CD14-positive monocyte (primary cell): ENCODE measurements around the gene ELF5. TPM values are rescaled to one million over a fixed set of nuclear protein-coding genes. Genes with fewer than 3 reads are reported as not detected.

Experiments
- DNase-seq, 3 donors: peaks; one replicate each; pipeline ENCODE4 v3.0.0-alpha.2; 2011 to 2022
- H2AFZ ChIP-seq: 2 replicates; pipeline ENCODE4 v1.6.0; 2012; ENCODE audit warnings: mild to moderate bottlenecking, low read depth, low read length, inconsistent platforms; ENCODE audit not compliant: insufficient read depth, poor library complexity, severe bottlenecking
- H3K27ac ChIP-seq, 2 donors: 1 replicate in 1 of 2; 2 replicates in 1 of 2; pipeline ENCODE4 v1.5.1; 2012 to 2013; ENCODE audit warnings: low read length in 2 of 2, control low read depth in 1 of 2, inconsistent platforms in 1 of 2, low read depth in 1 of 2, mild to moderate bottlenecking in 1 of 2
- H3K27me3 ChIP-seq, 2 donors: one replicate each; pipeline versions ENCODE4 v1.6.0 to v1.6.1; 2011 to 2013; ENCODE audit warnings: low read length in 2 of 2; ENCODE audit not compliant: control insufficient read depth in 2 of 2, insufficient read depth in 2 of 2
- H3K36me3 ChIP-seq, 2 donors: replicated peaks in 1 of 2; 1 replicate in 1 of 2; 2 replicates in 1 of 2; pipeline versions ENCODE4 v1.5.1 to v1.6.1; 2012 to 2013; ENCODE audit warnings: low read length in 2 of 2, control low read depth in 1 of 2, inconsistent platforms in 1 of 2, mild to moderate bottlenecking in 1 of 2; ENCODE audit not compliant: insufficient read depth in 2 of 2, control insufficient read depth in 1 of 2
- H3K4me1 ChIP-seq, 2 donors: 1 replicate in 1 of 2; 2 replicates in 1 of 2; pipeline versions ENCODE4 v1.5.1 to v1.6.1; 2012 to 2013; ENCODE audit warnings: low read length in 2 of 2, control low read depth in 1 of 2, inconsistent platforms in 1 of 2, mild to moderate bottlenecking in 1 of 2, moderate library complexity in 1 of 2; ENCODE audit not compliant: insufficient read depth in 2 of 2, control insufficient read depth in 1 of 2
- H3K4me2 ChIP-seq: replicated peaks from 2 replicates; pipeline ENCODE3; 2012; ENCODE audit warnings: low read length, moderate library complexity, mild to moderate bottlenecking; ENCODE audit not compliant: poor library complexity, severe bottlenecking; ENCODE audit errors: extremely low read depth
- H3K4me3 ChIP-seq, 3 experiments: fragments of 200-600 bp in 1 of 3; sonication (generic) in 1 of 3; replicated peaks in 1 of 3; 1 replicate in 2 of 3; 2 replicates in 1 of 3; pipeline ENCODE4 v1.5.1; 2011 to 2013; ENCODE audit warnings: low read length in 3 of 3, mild to moderate bottlenecking in 3 of 3, control low read depth in 2 of 3, low read depth in 2 of 3, inconsistent platforms in 1 of 3, moderate library complexity in 1 of 3
- H3K79me2 ChIP-seq: 2 replicates; pipeline ENCODE4 v1.6.0; 2012; ENCODE audit warnings: mild to moderate bottlenecking, control low read depth, inconsistent platforms, low read length, moderate library complexity; ENCODE audit not compliant: insufficient read depth
- H3K9ac ChIP-seq: 2 replicates; pipeline ENCODE4 v1.6.0; 2017; ENCODE audit warnings: low read length, mild to moderate bottlenecking; ENCODE audit not compliant: insufficient read depth, poor library complexity, severe bottlenecking
- H3K9me3 ChIP-seq, 2 donors: replicated peaks in 1 of 2; 1 replicate in 1 of 2; 2 replicates in 1 of 2; pipeline versions ENCODE4 v1.5.1 to v1.6.1; 2012 to 2013; ENCODE audit warnings: low read length in 2 of 2, control low read depth in 1 of 2; ENCODE audit not compliant: control insufficient read depth in 1 of 2, insufficient read depth in 1 of 2
- H4K20me1 ChIP-seq: 2 replicates; pipeline ENCODE4 v1.6.0; 2012; ENCODE audit warnings: mild to moderate bottlenecking, low read length, control low read depth, moderate library complexity; ENCODE audit not compliant: insufficient read depth
- H3K27ac Mint-ChIP-seq, 7 donors: one replicate each; pipeline ENCODE4 v1.8.0; 2020; ENCODE audit warnings: mild to moderate bottlenecking in 7 of 7, mixed read lengths in 7 of 7, moderate library complexity in 6 of 7, inconsistent platforms in 2 of 7
- H3K27me3 Mint-ChIP-seq, 3 donors: one replicate each; pipeline ENCODE4 v1.8.0; 2021 to 2022; ENCODE audit warnings: low read depth in 3 of 3, mild to moderate bottlenecking in 3 of 3, mixed read lengths in 3 of 3, moderate library complexity in 3 of 3, inconsistent platforms in 1 of 3
- H3K36me3 Mint-ChIP-seq, 2 donors: one replicate each; pipeline ENCODE4 v1.8.0; 2020; ENCODE audit warnings: mixed read lengths in 2 of 2, inconsistent platforms in 1 of 2, mild to moderate bottlenecking in 1 of 2
- H3K4me1 Mint-ChIP-seq: one replicate; pipeline ENCODE4 v1.8.0; 2020; ENCODE audit warnings: mild to moderate bottlenecking, mixed read lengths
- H3K4me3 Mint-ChIP-seq, 2 donors: one replicate each; pipeline ENCODE4 v1.8.0; 2020; ENCODE audit warnings: mild to moderate bottlenecking in 2 of 2, mixed read lengths in 2 of 2, moderate library complexity in 1 of 2
- H3K9me3 Mint-ChIP-seq, 7 donors: one replicate each; pipeline ENCODE4 v1.8.0; 2020 to 2022; ENCODE audit warnings: mixed read lengths in 7 of 7, mild to moderate bottlenecking in 6 of 7, moderate library complexity in 6 of 7, inconsistent platforms in 2 of 7
- WGBS: methylation state at CpG from one replicate; pipeline ENCODE4 v1.1.5; 2013; ENCODE audit warnings: missing lambda C conversion rate; ENCODE audit not compliant: insufficient coverage; 5-methylcytosine and 5-hydroxymethylcytosine counted together
- intact Hi-C, 2 donors: fragments of 100-400 bp; cut with micrococcal nuclease; formaldehyde crosslinking; loops; one replicate each; pipeline versions ENCODE4 v1.15.0 to v1.15.1; 2023
- polyA plus RNA-seq, 3 donors: library from polyadenylated mRNA; depleted of rRNA in 1 of 3; unstranded in 2 of 3; stranded (reverse) in 1 of 3; fragments of 300-500 nt in 2 of 3; fragments of >200 nt in 1 of 3; fragmentation: Illumina TruSeq in 2 of 3; gene quantifications; 1 replicate in 2 of 3; 2 replicates in 1 of 3; pipeline ENCODE4 v1.2.3, GENCODE V29; 2012 to 2021
- TF ChIP-seq, protein P1 (sequence below): fragments of 200-600 bp; IDR thresholded peaks from one replicate; pipeline ENCODE4 v1.8.0; 2022; ENCODE audit warnings: antibody characterized with exemption, mild to moderate bottlenecking

ELF5 gene
- polyA plus RNA-seq, 3 donors, result 0.27 TPM; not detected in 2

DNA sequence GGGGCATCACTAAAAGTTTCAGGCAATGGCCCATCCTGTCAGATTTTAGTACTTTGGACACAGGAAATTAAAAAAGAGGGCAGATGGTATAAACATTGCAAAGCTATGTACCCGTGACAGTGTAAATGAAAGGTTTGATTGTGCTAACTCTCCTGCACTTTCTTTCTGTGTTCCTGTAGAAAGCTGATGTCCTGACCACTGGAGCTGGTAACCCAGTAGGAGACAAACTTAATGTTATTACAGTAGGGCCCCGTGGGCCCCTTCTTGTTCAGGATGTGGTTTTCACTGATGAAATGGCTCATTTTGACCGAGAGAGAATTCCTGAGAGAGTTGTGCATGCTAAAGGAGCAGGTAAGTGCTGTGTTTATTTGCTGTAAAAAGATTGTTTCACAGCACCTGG, 64.6 kb downstream of the ELF5 start:
- H3K9me3 Mint-ChIP-seq, result peaks cover 0 to 3% (median 0%) of the 10 kb centered on the region in 7 donors
- H3K9ac ChIP-seq, result no peak overlapping the region

DNA sequence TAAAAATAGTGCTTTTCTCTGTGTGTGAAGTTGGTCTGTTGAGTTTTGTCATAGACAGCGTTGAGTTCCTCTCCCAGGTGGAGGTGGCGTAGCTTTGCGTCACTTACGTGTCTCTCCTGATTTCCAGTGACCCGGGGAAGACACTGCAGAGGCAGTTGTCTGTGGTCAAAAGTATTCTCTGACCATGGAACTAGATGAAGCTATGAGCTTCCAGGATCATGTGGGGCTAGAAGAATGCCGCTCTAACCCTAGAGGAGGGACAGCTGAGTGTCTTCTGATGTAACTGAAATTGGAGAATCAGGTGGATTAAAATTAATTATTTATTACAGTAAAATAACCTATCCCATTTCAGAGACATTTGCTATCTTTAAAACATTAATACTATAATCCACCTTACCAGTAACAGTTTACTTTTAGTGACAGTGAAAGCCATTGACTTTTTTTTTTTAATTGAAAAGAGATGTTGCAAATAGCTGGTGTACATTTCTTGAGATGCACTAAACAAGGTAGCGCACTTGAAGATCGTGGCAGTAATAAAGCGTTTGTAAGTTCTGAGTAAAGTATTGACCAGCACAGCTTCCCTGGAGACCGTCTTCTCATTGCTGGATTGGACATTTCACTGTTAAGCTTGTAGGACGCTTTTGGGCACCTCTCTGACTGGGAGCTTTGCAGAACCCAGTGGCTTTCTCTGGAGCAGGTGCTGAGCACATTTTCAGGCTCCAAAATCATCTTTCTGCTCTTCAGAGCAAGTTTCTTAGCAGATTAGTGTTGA, 65.2 kb downstream of the ELF5 start:
- Histone ChIP-seq H3K9ac (no peak overlapping the region), H3K4me1 (peaks cover 83 to 91% of the 10 kb centered on the region in 2 donors), H3K4me3 (peak overlapping the region in 1 of 3 experiments; percentile 11), H3K9me3 (no peaks in the 10 kb centered on the region), H3K79me2 (peaks cover 92% of the 10 kb centered on the region), H4K20me1 (peaks cover 77% of the 10 kb centered on the region), H3K4me2 (peak overlapping the region; percentile 15), H3K36me3 (peaks cover 24 to 29% of the 10 kb centered on the region in 2 donors), H3K27ac (peak overlapping the region in 1 of 2 donors; percentile 66), H2AFZ (no peak overlapping the region), H3K27me3 (no peaks in the 10 kb centered on the region)
- Mint-ChIP-seq H3K27me3 (no peaks in the 10 kb centered on the region), H3K4me3 (peak overlapping the region in 1 of 2 donors; percentile 53), H3K4me1 (peaks cover 87% of the 10 kb centered on the region), H3K27ac (peak overlapping the region in 6 of 7 donors; percentile 53 to 86 (median 82)), H3K36me3 (peaks cover 30 to 44% of the 10 kb centered on the region in 2 donors), H3K9me3 (peaks cover 0 to 3% (median 0%) of the 10 kb centered on the region in 7 donors)
- DNase-seq, result no peak
- TF ChIP-seq, protein P1, sequence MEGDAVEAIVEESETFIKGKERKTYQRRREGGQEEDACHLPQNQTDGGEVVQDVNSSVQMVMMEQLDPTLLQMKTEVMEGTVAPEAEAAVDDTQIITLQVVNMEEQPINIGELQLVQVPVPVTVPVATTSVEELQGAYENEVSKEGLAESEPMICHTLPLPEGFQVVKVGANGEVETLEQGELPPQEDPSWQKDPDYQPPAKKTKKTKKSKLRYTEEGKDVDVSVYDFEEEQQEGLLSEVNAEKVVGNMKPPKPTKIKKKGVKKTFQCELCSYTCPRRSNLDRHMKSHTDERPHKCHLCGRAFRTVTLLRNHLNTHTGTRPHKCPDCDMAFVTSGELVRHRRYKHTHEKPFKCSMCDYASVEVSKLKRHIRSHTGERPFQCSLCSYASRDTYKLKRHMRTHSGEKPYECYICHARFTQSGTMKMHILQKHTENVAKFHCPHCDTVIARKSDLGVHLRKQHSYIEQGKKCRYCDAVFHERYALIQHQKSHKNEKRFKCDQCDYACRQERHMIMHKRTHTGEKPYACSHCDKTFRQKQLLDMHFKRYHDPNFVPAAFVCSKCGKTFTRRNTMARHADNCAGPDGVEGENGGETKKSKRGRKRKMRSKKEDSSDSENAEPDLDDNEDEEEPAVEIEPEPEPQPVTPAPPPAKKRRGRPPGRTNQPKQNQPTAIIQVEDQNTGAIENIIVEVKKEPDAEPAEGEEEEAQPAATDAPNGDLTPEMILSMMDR, result no peak
- intact Hi-C loops, result no loop called here
- 50% methylated on average over 10 of the region's 11 CpGs for WGBS

More for the DNA sequence above, 64.6 kb downstream of the ELF5 start:
- Histone ChIP-seq H3K27me3 (no peaks in the 10 kb centered on the region), H4K20me1 (peaks cover 71% of the 10 kb centered on the region), H3K27ac (peak overlapping the region in 1 of 2 donors; percentile 66), H3K79me2 (peaks cover 92% of the 10 kb centered on the region), H3K9me3 (no peaks in the 10 kb centered on the region), H3K4me3 (peak overlapping the region in 1 of 3 experiments; percentile 11), H2AFZ (no peak overlapping the region), H3K36me3 (peaks cover 30 to 35% of the 10 kb centered on the region in 2 donors), H3K4me1 (peaks cover 77 to 85% of the 10 kb centered on the region in 2 donors), H3K4me2 (peak overlapping the region; percentile 15)
- TF ChIP-seq, protein P1, result no peak
- H3K4me1 Mint-ChIP-seq, result peaks cover 81% of the 10 kb centered on the region
- intact Hi-C loops, result no loop called here
- no peaks in the 10 kb centered on the region for H3K27me3 Mint-ChIP-seq
- DNase-seq, result no peak
- 0% methylated on average over 2 of the region's 3 CpGs for WGBS
- peak overlapping the region in 6 of 7 donors; percentile 45 to 86 (median 82) for H3K27ac Mint-ChIP-seq
- peak overlapping the region in 1 of 2 donors; percentile 53 for H3K4me3 Mint-ChIP-seq
- peaks cover 36 to 47% of the 10 kb centered on the region in 2 donors for H3K36me3 Mint-ChIP-seq
